CD14-positive monocyte (primary cell): ENCODE results near the gene FAAP20. TPM values are rescaled to one million over a fixed set of nuclear protein-coding genes. Genes with fewer than 3 reads are reported as not detected.
A peak's percentile ranks its signal among the peaks of the same experiment; 100 is the strongest.

ENCODE experiments used
- DNase-seq, 3 donors: peaks; one replicate each; pipeline ENCODE4 v3.0.0-alpha.2; 2011 to 2022
- H2AFZ ChIP-seq: 2 replicates; pipeline ENCODE4 v1.6.0; 2012; ENCODE audit warnings: mild to moderate bottlenecking, low read depth, low read length, inconsistent platforms; ENCODE audit not compliant: insufficient read depth, poor library complexity, severe bottlenecking
- H3K27ac ChIP-seq, 2 donors: 1 replicate in 1 of 2; 2 replicates in 1 of 2; pipeline ENCODE4 v1.5.1; 2012 to 2013; ENCODE audit warnings: low read length in 2 of 2, control low read depth in 1 of 2, inconsistent platforms in 1 of 2, low read depth in 1 of 2, mild to moderate bottlenecking in 1 of 2
- H3K27me3 ChIP-seq, 2 donors: one replicate each; pipeline versions ENCODE4 v1.6.0 to v1.6.1; 2011 to 2013; ENCODE audit warnings: low read length in 2 of 2; ENCODE audit not compliant: control insufficient read depth in 2 of 2, insufficient read depth in 2 of 2
- H3K36me3 ChIP-seq, 2 donors: replicated peaks in 1 of 2; 1 replicate in 1 of 2; 2 replicates in 1 of 2; pipeline versions ENCODE4 v1.5.1 to v1.6.1; 2012 to 2013; ENCODE audit warnings: low read length in 2 of 2, control low read depth in 1 of 2, inconsistent platforms in 1 of 2, mild to moderate bottlenecking in 1 of 2; ENCODE audit not compliant: insufficient read depth in 2 of 2, control insufficient read depth in 1 of 2
- H3K4me1 ChIP-seq, 2 donors: 1 replicate in 1 of 2; 2 replicates in 1 of 2; pipeline versions ENCODE4 v1.5.1 to v1.6.1; 2012 to 2013; ENCODE audit warnings: low read length in 2 of 2, control low read depth in 1 of 2, inconsistent platforms in 1 of 2, mild to moderate bottlenecking in 1 of 2, moderate library complexity in 1 of 2; ENCODE audit not compliant: insufficient read depth in 2 of 2, control insufficient read depth in 1 of 2
- H3K4me2 ChIP-seq: replicated peaks from 2 replicates; pipeline ENCODE3; 2012; ENCODE audit warnings: low read length, moderate library complexity, mild to moderate bottlenecking; ENCODE audit not compliant: poor library complexity, severe bottlenecking; ENCODE audit errors: extremely low read depth
- H3K4me3 ChIP-seq, 3 experiments: fragments of 200-600 bp in 1 of 3; sonication (generic) in 1 of 3; replicated peaks in 1 of 3; 1 replicate in 2 of 3; 2 replicates in 1 of 3; pipeline ENCODE4 v1.5.1; 2011 to 2013; ENCODE audit warnings: low read length in 3 of 3, mild to moderate bottlenecking in 3 of 3, control low read depth in 2 of 3, low read depth in 2 of 3, inconsistent platforms in 1 of 3, moderate library complexity in 1 of 3
- H3K79me2 ChIP-seq: 2 replicates; pipeline ENCODE4 v1.6.0; 2012; ENCODE audit warnings: mild to moderate bottlenecking, control low read depth, inconsistent platforms, low read length, moderate library complexity; ENCODE audit not compliant: insufficient read depth
- H3K9ac ChIP-seq: 2 replicates; pipeline ENCODE4 v1.6.0; 2017; ENCODE audit warnings: low read length, mild to moderate bottlenecking; ENCODE audit not compliant: insufficient read depth, poor library complexity, severe bottlenecking
- H3K9me3 ChIP-seq, 2 donors: replicated peaks in 1 of 2; 1 replicate in 1 of 2; 2 replicates in 1 of 2; pipeline versions ENCODE4 v1.5.1 to v1.6.1; 2012 to 2013; ENCODE audit warnings: low read length in 2 of 2, control low read depth in 1 of 2; ENCODE audit not compliant: control insufficient read depth in 1 of 2, insufficient read depth in 1 of 2
- H4K20me1 ChIP-seq: 2 replicates; pipeline ENCODE4 v1.6.0; 2012; ENCODE audit warnings: mild to moderate bottlenecking, low read length, control low read depth, moderate library complexity; ENCODE audit not compliant: insufficient read depth
- H3K27ac Mint-ChIP-seq, 7 donors: one replicate each; pipeline ENCODE4 v1.8.0; 2020; ENCODE audit warnings: mild to moderate bottlenecking in 7 of 7, mixed read lengths in 7 of 7, moderate library complexity in 6 of 7, inconsistent platforms in 2 of 7
- H3K27me3 Mint-ChIP-seq, 3 donors: one replicate each; pipeline ENCODE4 v1.8.0; 2021 to 2022; ENCODE audit warnings: low read depth in 3 of 3, mild to moderate bottlenecking in 3 of 3, mixed read lengths in 3 of 3, moderate library complexity in 3 of 3, inconsistent platforms in 1 of 3
- H3K36me3 Mint-ChIP-seq, 2 donors: one replicate each; pipeline ENCODE4 v1.8.0; 2020; ENCODE audit warnings: mixed read lengths in 2 of 2, inconsistent platforms in 1 of 2, mild to moderate bottlenecking in 1 of 2
- H3K4me1 Mint-ChIP-seq: one replicate; pipeline ENCODE4 v1.8.0; 2020; ENCODE audit warnings: mild to moderate bottlenecking, mixed read lengths
- H3K4me3 Mint-ChIP-seq, 2 donors: one replicate each; pipeline ENCODE4 v1.8.0; 2020; ENCODE audit warnings: mild to moderate bottlenecking in 2 of 2, mixed read lengths in 2 of 2, moderate library complexity in 1 of 2
- H3K9me3 Mint-ChIP-seq, 7 donors: one replicate each; pipeline ENCODE4 v1.8.0; 2020 to 2022; ENCODE audit warnings: mixed read lengths in 7 of 7, mild to moderate bottlenecking in 6 of 7, moderate library complexity in 6 of 7, inconsistent platforms in 2 of 7
- CTCF ChIP-seq: fragments of 200-600 bp; IDR thresholded peaks from one replicate; pipeline ENCODE4 v1.8.0; 2022; ENCODE audit warnings: antibody characterized with exemption, mild to moderate bottlenecking
- WGBS: methylation state at CpG from one replicate; pipeline ENCODE4 v1.1.5; 2013; ENCODE audit warnings: missing lambda C conversion rate; ENCODE audit not compliant: insufficient coverage; 5-methylcytosine and 5-hydroxymethylcytosine counted together
- intact Hi-C, 2 donors: fragments of 100-400 bp; cut with micrococcal nuclease; formaldehyde crosslinking; loops; one replicate each; pipeline versions ENCODE4 v1.15.0 to v1.15.1; 2023
- polyA plus RNA-seq, 3 donors: library from polyadenylated mRNA; depleted of rRNA in 1 of 3; unstranded in 2 of 3; stranded (reverse) in 1 of 3; fragments of 300-500 nt in 2 of 3; fragments of >200 nt in 1 of 3; fragmentation: Illumina TruSeq in 2 of 3; gene quantifications; 1 replicate in 2 of 3; 2 replicates in 1 of 3; pipeline ENCODE4 v1.2.3, GENCODE V29; 2012 to 2021

Gene FAAP20
- polyA plus RNA-seq, 3 donors: 11.8 to 49.3 (median 35.1) TPM

DNA sequence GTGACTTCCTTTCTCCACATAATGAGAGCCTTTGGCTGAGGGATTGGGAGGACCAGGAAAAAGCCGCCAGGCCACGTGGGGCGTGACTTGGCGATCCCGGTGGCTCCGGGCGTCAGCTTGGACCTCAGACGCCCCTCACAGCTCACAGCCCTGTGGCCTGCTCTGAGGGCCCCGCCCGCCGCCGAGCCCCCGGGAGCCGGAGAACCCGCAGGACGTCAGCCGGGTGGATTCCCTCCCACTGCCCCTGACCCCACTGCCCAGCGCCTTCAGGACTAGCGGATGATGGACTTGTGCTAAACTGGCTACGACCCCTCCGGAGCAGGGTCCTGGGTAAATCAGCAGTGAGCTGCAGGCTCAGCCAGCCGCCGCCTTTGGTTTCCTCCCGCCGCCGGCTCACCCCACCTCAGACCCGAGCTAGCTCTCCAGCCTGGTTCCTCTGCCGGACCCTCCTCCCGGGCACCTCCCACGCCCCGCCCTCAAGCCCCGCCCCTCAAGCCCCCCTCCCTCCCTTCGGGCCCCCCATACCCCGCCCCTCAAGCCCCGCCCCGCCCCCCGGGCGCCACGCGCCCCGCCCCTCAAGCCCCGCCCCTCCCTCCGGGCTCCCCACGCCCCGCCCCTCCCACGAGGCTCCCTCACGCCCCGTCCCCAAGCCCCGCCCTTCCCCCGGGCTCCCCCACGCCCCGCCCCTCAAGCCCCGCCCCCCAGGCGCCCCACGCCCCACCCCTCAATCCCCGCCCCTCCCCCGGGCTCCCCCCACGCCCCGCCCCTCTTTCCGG lies 10.0 kb upstream of the FAAP20 start:
- H3K4me3 ChIP-seq: peak overlapping the region; percentile 32 to 75 (median 36)
- DNase-seq: peak in 2 of 3 donors; percentile 73
- H3K4me2 ChIP-seq: peak overlapping the region; percentile 93
- peaks cover 18 to 24% of the 10 kb centered on the region in 2 donors for H3K4me1 ChIP-seq
- H3K27ac ChIP-seq: peak overlapping the region in 1 of 2 donors; percentile 9
- intact Hi-C loops: loop anchor here (2.0 to 10.0 kb wide), 3 partner anchors 287 to 382 kb away; partner anchors contain the start of genes CALML6 (in 1 of the 2), PANK4 (in 1 of the 2), PRXL2B (in 1 of the 2) and TMEM52 (in 1 of the 2)
- Mint-ChIP-seq H3K27me3 (peaks cover 16 to 31% (median 20%) of the 10 kb centered on the region in 3 donors), H3K4me1 (peaks cover 13% of the 10 kb centered on the region), H3K9me3 (peaks cover 0 to 4% (median 0%) of the 10 kb centered on the region in 7 donors), H3K36me3 (no peaks in the 10 kb centered on the region), H3K27ac (peak overlapping the region in 6 of 7 donors; percentile 9 to 68 (median 44)), H3K4me3 (peak overlapping the region; percentile 73 to 74)
- peaks cover 0 to 9% of the 10 kb centered on the region in 2 donors for H3K27me3 ChIP-seq
- peak overlapping the region; percentile 62 for H3K9ac ChIP-seq
- no peaks in the 10 kb centered on the region for H3K36me3 ChIP-seq
- no peaks in the 10 kb centered on the region for H4K20me1 ChIP-seq
- peak overlapping the region; percentile 73 for H2AFZ ChIP-seq
- no peaks in the 10 kb centered on the region for H3K9me3 ChIP-seq
- WGBS: 2% methylated on average over 23 of the region's 60 CpGs
- no peaks in the 10 kb centered on the region for H3K79me2 ChIP-seq
- TF ChIP-seq CTCF: no peak

DNA sequence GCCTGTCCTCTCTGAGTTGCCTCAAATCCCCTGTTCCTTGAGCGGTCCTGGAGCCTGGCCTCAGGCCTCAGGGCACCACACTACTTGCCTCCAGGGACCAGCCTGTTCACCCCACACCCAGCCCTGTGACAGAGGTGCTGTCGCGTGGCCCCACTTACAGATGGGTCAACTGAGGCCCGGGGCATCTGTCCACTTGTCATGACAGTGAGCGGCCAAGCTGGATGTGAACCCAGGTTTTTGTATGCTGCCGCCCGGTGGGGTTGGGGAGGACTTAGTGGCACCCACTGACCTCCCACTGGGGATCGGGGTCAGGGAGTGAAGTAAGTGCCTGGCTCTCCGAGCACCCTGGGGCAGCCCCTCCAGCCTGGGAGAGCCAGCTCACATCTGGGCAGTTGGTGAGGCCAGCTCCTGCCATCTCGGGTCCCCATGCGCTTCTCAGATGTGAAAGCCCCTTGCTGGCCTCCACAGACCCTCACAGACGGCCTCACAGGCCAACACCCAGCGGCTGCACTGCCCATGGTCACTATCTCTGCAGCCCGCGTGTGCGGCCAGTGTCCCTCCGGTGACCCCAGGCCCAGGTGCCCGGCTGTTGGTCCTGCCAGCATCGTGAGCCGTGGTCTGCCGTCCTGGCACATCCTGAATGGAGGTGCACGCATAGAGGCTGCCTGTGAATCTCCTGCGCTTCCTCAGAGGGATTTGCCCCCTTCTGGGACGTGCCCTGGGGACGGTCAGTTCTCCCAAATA lies 9.3 kb upstream of the FAAP20 start:
- H3K9ac ChIP-seq: peak overlapping the region; percentile 62
- peak overlapping the region in 2 of 3 experiments; percentile 32 to 75 for H3K4me3 ChIP-seq
- no peak for TF ChIP-seq CTCF
- Mint-ChIP-seq H3K4me3 (peak overlapping the region in 1 of 2 donors; percentile 53), H3K27ac (peak overlapping the region in 1 of 7 donors; percentile 33), H3K4me1 (peaks cover 21% of the 10 kb centered on the region), H3K9me3 (peaks cover 0 to 4% (median 0%) of the 10 kb centered on the region in 7 donors), H3K36me3 (no peaks in the 10 kb centered on the region), H3K27me3 (peaks cover 13 to 26% (median 16%) of the 10 kb centered on the region in 3 donors)
- no peaks in the 10 kb centered on the region for H3K9me3 ChIP-seq
- peak overlapping the region; percentile 73 for H2AFZ ChIP-seq
- no peaks in the 10 kb centered on the region for H4K20me1 ChIP-seq
- H3K4me2 ChIP-seq: peak overlapping the region; percentile 93
- H3K36me3 ChIP-seq: no peaks in the 10 kb centered on the region
- peaks cover 26 to 32% of the 10 kb centered on the region in 2 donors for H3K4me1 ChIP-seq
- 98% methylated on average over 12 of the region's 25 CpGs for WGBS
- H3K79me2 ChIP-seq: no peaks in the 10 kb centered on the region
- H3K27ac ChIP-seq: no peak overlapping the region
- intact Hi-C loops: loop anchor here (2.0 to 10.0 kb wide), 3 partner anchors 287 to 383 kb away; partner anchors contain the start of genes CALML6 (in 1 of the 2), PANK4 (in 1 of the 2), PRXL2B (in 1 of the 2) and TMEM52 (in 1 of the 2)
- H3K27me3 ChIP-seq: peaks cover 0 to 9% of the 10 kb centered on the region in 2 donors
- DNase-seq: no peak
